ENCODE data around the gene MYO7A.

Gene MYO7A

GRCh38 chr11:77197626-77198320 lies 69.7 kb downstream of the MYO7A start:
- Histone ChIP-seq H3K9me3 (replicated peaks; ENCODE audit: insufficient read depth, low read length) (no peaks in the 10 kb centered on the region), H2AFZ (ENCODE audit: low read length) (no peak overlapping the region), H3K9me2 (replicated peaks; ENCODE audit: insufficient read depth, low read length) (no peaks in the 10 kb centered on the region), H4K20me1 (ENCODE audit: insufficient read depth, low read length) (no peaks in the 10 kb centered on the region), H3K4me2 (ENCODE audit: low read depth, low read length) (no peak overlapping the region), H3K9ac (ENCODE audit: low read length) (no peak overlapping the region), H3K27me3 (replicated peaks; ENCODE audit: insufficient read depth, low read length) (no peaks in the 10 kb centered on the region), H3K4me1 (ENCODE audit: low read length) (no peaks in the 10 kb centered on the region), H3K27ac (ENCODE audit: low read length) (no peak overlapping the region), H3F3A (ENCODE audit: insufficient read depth, low read length) (no peaks in the 10 kb centered on the region), H3K36me3 (replicated peaks; ENCODE audit: insufficient read depth, low read length) (no peaks in the 10 kb centered on the region), H3K4me3 (ENCODE audit: low read length) (no peak overlapping the region), H3K79me2 (ENCODE audit: low read length) (no peaks in the 10 kb centered on the region)
- DNase-seq = no peak
- no peak for TF ChIP-seq EZH2phosphoT487 (IDR thresholded peaks at IDR 0.05; ENCODE audit: low read length)
- no peak for TF ChIP-seq CTCF (IDR thresholded peaks at IDR 0.05; ENCODE audit: low read length)
- no peak for TF ChIP-seq EZH2 (optimal IDR thresholded peaks at IDR 0.05; ENCODE audit: low read depth, low read length)

- no peaks in the 10 kb centered on the region for H3K9me3 ChIP-seq (replicated peaks; ENCODE audit: insufficient read depth, low read length)
- H4K20me1 ChIP-seq (ENCODE audit: insufficient read depth, low read length) = no peaks in the 10 kb centered on the region
- H3F3A ChIP-seq (ENCODE audit: insufficient read depth, low read length) = no peaks in the 10 kb centered on the region
- no peaks in the 10 kb centered on the region for H3K4me1 ChIP-seq (ENCODE audit: low read length)
- H3K9ac ChIP-seq (ENCODE audit: low read length) = no peak overlapping the region
- no peak for TF ChIP-seq EZH2phosphoT487 (IDR thresholded peaks at IDR 0.05; ENCODE audit: low read length)
- no peak for TF ChIP-seq EZH2 (optimal IDR thresholded peaks at IDR 0.05; ENCODE audit: low read depth, low read length)
- peak; percentile 32 for TF ChIP-seq CTCF (IDR thresholded peaks at IDR 0.05; ENCODE audit: low read length)
- H3K79me2 ChIP-seq (ENCODE audit: low read length) = no peaks in the 10 kb centered on the region
- H3K4me3 ChIP-seq (ENCODE audit: low read length) = no peak overlapping the region
- no peaks in the 10 kb centered on the region for H3K36me3 ChIP-seq (replicated peaks; ENCODE audit: insufficient read depth, low read length)
- H3K27me3 ChIP-seq (replicated peaks; ENCODE audit: insufficient read depth, low read length) = no peaks in the 10 kb centered on the region
- no peak overlapping the region for H3K27ac ChIP-seq (ENCODE audit: low read length)
- H3K4me2 ChIP-seq (ENCODE audit: low read depth, low read length) = no peak overlapping the region
- no peaks in the 10 kb centered on the region for H3K9me2 ChIP-seq (replicated peaks; ENCODE audit: insufficient read depth, low read length)
- no peak for DNase-seq
- H2AFZ ChIP-seq (ENCODE audit: low read length) = no peak overlapping the region
Observed at GRCh38 chr11:77198440-77198849, 70.4 kb downstream of the MYO7A start.

- Histone ChIP-seq H3K36me3 (replicated peaks; ENCODE audit: insufficient read depth, low read length) (no peaks in the 10 kb centered on the region), H3K4me2 (ENCODE audit: low read depth, low read length) (no peak overlapping the region)
Observed at GRCh38 chr11:77199137-77199745, 71.2 kb downstream of the MYO7A start.

More at GRCh38 chr11:77199137-77199745, 71.2 kb downstream of the MYO7A start:
- H3K4me1 ChIP-seq (ENCODE audit: low read length) = no peaks in the 10 kb centered on the region
- no peaks in the 10 kb centered on the region for H4K20me1 ChIP-seq (ENCODE audit: insufficient read depth, low read length)
- no peaks in the 10 kb centered on the region for H3K9me2 ChIP-seq (replicated peaks; ENCODE audit: insufficient read depth, low read length)
- H3K9ac ChIP-seq (ENCODE audit: low read length) = no peak overlapping the region
- peak; percentile 2 for DNase-seq
- H2AFZ ChIP-seq (ENCODE audit: low read length) = no peak overlapping the region
- H3K27ac ChIP-seq (ENCODE audit: low read length) = no peak overlapping the region
- no peaks in the 10 kb centered on the region for H3K9me3 ChIP-seq (replicated peaks; ENCODE audit: insufficient read depth, low read length)
- no peaks in the 10 kb centered on the region for H3K79me2 ChIP-seq (ENCODE audit: low read length)
- H3F3A ChIP-seq (ENCODE audit: insufficient read depth, low read length) = no peaks in the 10 kb centered on the region
- no peak overlapping the region for H3K4me3 ChIP-seq (ENCODE audit: low read length)
- TF ChIP-seq EZH2phosphoT487 (IDR thresholded peaks at IDR 0.05; ENCODE audit: low read length) (no peak), CTCF (IDR thresholded peaks at IDR 0.05; ENCODE audit: low read length) (no peak)
- no peaks in the 10 kb centered on the region for H3K27me3 ChIP-seq (replicated peaks; ENCODE audit: insufficient read depth, low read length)

Data from MM.1S (cell line).